ENCODE measurements around the gene F7.
A peak's percentile ranks its signal among the peaks of the same experiment; 100 is the strongest.
"Not testable (repeated sequence)": the region's sequence is repeated elsewhere in the genome, so short reads cannot be mapped to it uniquely, and the experiment has no call there.

Gene F7

DNA sequence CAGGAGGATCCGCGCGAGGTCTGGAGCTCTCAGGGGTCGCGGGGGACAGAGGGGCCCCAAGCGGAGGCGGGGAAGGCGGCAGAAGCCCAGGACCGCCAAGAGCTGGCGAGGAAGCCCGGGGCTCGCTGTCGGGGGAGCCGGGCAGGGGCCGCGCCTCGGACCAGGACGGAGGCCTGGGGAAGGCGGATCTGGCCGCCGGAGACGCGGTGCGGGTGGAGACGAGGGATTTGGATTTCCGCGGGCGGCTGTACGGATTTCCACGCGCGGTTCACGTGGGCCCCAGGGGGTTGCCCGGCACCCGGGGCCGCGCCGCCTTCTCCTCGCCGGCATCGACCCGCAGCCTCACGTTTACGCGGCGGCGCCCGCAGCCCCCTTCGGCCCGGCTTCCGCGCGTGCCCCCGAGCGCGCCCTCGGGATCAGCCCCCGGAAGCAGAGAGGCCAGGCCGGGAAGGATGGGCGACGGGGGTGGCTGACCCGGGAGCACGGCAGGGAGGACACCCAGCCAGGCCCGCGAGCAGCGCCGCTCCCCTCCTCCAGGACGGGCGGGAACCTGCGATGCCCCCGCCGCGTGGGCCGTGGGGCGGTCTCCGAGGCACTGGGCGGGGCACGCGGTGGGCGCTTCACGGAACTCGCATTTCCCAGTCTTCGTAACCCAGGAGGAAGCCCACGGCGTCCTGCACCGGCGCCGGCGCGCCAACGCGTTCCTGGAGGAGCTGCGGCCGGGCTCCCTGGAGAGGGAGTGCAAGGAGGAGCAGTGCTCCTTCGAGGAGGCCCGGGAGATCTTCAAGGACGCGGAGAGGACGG lies 4.7 kb downstream of the F7 start:
- TF ChIP-seq, protein P1, sequence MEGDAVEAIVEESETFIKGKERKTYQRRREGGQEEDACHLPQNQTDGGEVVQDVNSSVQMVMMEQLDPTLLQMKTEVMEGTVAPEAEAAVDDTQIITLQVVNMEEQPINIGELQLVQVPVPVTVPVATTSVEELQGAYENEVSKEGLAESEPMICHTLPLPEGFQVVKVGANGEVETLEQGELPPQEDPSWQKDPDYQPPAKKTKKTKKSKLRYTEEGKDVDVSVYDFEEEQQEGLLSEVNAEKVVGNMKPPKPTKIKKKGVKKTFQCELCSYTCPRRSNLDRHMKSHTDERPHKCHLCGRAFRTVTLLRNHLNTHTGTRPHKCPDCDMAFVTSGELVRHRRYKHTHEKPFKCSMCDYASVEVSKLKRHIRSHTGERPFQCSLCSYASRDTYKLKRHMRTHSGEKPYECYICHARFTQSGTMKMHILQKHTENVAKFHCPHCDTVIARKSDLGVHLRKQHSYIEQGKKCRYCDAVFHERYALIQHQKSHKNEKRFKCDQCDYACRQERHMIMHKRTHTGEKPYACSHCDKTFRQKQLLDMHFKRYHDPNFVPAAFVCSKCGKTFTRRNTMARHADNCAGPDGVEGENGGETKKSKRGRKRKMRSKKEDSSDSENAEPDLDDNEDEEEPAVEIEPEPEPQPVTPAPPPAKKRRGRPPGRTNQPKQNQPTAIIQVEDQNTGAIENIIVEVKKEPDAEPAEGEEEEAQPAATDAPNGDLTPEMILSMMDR (IDR thresholded peaks at IDR 0.05; ENCODE audit: low read depth, low read length): no peak
- peak overlapping the region in 1 of 2 donors; percentile 5 for H3K4me3 ChIP-seq (replicated peaks in 1 of 2; ENCODE audit: low read depth in 2 of 2, low read length in 2 of 2)

DNA sequence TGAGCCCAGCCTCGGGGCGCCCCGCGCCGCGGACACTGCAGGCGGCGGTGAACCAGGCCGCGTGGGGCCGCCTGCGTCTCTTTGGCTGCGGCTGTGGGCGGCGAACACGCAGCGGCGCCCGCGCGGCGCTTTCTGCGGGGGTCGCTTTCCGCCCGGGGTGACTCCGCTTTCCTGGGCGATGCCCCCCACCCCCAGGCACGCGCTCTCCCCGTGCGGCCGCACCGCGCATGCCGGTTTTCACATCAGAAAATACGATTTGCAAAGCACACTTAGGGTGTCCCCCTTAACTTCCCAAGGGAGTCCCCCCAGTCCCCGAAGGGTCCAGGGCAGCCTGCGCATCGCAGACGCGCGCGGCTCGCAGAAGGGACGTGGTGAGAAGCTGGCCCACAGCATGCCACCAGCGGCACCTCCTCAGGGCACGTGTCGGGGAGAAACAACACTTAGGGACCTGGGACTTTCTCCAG lies 5.3 kb downstream of the F7 start:
- no peak for DNase-seq (ENCODE audit: low read depth in 2 of 2)
- H3K4me3 ChIP-seq (replicated peaks in 1 of 2; ENCODE audit: low read depth in 2 of 2, low read length in 2 of 2): no peak overlapping the region
- TF ChIP-seq, protein P1 (IDR thresholded peaks at IDR 0.05; ENCODE audit: low read depth, low read length): no peak

More for the DNA sequence above, 4.7 kb downstream of the F7 start:
- peak in 1 of 2 donors; percentile 7 for DNase-seq (ENCODE audit: low read depth in 2 of 2)

DNA sequence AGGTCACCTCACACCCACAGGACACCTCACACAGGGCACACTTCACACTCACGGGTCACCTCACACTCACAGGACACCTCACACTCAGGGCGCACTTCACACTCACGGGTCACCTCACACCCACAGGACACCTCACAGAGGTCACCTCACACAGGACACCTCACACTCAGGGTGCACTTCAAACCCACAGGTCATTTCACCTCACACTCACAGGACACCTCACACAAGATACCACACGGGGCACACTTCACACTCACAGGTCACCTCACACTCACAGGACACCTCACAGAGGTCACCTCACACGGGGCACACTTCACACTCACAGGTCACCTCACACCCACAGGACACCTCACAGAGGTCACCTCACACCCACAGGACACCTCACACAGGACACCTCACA lies 6.2 kb downstream of the F7 start:
- H3K4me3 ChIP-seq (replicated peaks in 1 of 2; ENCODE audit: low read depth in 2 of 2, low read length in 2 of 2); DNase-seq (ENCODE audit: low read depth in 2 of 2): not testable (repeated sequence)

DNA sequence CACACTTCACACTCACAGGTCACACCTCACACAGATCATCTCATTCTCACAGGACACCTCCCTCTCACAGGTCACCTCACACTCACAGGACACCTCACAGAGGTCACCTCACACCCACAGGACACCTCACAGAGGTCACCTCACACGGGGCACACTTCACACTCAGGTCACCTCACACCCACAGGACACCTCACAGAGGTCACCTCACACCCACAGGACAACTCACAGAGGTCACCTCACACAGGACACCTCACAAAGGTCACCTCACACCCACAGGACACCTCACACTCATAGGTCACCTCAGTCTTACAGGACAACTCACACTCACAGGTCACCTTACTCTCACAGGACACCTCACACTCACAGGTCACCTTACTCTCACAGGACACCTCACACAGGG lies 6.9 kb downstream of the F7 start:
- DNase-seq (ENCODE audit: low read depth in 2 of 2); H3K4me3 ChIP-seq (replicated peaks in 1 of 2; ENCODE audit: low read depth in 2 of 2, low read length in 2 of 2): not testable (repeated sequence)

DNA sequence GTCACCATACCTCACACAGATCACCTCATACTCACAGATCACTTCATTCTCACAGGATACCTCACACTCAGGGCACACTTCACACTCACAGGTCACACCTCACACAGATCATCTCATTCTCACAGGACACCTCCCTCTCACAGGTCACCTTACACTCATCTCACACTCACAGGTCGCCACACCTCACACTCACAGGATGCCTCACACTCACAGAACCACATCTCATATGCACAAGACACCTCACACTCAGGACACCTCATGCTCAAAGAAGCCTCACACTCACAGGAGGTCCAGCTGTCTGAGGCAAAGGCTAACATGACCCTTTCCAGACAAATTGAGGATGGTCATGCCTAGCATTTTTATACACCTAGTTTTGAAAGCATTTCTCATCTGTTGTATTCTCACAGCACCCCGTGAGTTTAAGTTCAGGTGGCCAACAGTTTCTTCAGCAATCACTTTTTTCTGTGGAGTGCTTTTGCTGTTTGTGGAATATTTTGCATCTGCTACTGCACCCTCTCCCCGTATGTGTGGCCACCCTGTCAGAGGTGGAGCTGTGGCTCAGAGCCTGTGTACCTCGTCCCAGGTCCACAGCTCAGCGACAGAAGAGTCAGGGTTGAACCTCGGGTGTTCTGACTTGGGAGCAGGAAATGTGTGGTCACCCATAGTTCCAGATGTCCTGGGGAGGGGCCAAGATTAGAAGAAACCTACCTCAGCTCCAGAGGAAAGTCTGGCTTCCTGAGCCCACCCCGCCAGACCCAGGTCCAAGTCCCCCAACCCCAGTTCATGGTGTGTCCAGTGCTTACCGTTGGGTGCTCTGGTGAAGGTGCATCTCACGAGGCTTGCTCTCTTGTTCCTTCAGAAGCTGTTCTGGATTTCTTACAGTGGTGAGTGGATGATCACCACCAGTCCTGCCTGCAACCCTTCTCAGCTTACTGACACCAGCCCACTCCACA lies 7.6 kb downstream of the F7 start:
- TF ChIP-seq, protein P1 (IDR thresholded peaks at IDR 0.05; ENCODE audit: low read depth, low read length): no peak
- no peak for DNase-seq (ENCODE audit: low read depth in 2 of 2)
- H3K4me3 ChIP-seq (replicated peaks in 1 of 2; ENCODE audit: low read depth in 2 of 2, low read length in 2 of 2): no peak overlapping the region

DNA sequence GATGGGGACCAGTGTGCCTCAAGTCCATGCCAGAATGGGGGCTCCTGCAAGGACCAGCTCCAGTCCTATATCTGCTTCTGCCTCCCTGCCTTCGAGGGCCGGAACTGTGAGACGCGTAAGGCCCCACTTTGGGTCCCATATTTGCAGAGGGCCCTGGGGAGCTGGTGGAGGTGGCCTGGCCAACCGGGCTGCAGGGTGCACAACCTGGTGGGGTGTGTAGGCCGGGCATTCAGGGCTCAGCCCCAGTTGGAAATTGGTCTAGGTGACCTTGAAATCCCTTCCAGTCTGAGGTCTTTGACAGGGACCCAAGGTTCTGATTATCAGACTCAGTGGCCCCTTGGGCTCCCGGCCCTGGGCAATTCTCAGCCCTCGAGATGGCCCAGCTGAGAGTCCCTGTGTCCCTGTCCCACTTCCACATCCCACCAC lies 8.3 kb downstream of the F7 start:
- DNase-seq (ENCODE audit: low read depth in 2 of 2): no peak
- TF ChIP-seq, protein P1 (IDR thresholded peaks at IDR 0.05; ENCODE audit: low read depth, low read length): no peak

GRCh38 chr13:113114511-113115362 lies 9.1 kb downstream of the F7 start:
- H3K4me3 ChIP-seq (replicated peaks in 1 of 2; ENCODE audit: low read depth in 2 of 2, low read length in 2 of 2): no peak overlapping the region
- DNase-seq (ENCODE audit: low read depth in 2 of 2): no peak
- TF ChIP-seq, protein P1 (IDR thresholded peaks at IDR 0.05; ENCODE audit: low read depth, low read length): no peak

More for the DNA sequence above, 8.3 kb downstream of the F7 start:
- no peak overlapping the region for H3K4me3 ChIP-seq (replicated peaks in 1 of 2; ENCODE audit: low read depth in 2 of 2, low read length in 2 of 2)
